Neural crest cell (in vitro differentiated cells): ENCODE results near the gene CDH26. TPM values are rescaled to one million over a fixed set of nuclear protein-coding genes. Genes with fewer than 3 reads are reported as not detected.

Experiments
- DNase-seq: peaks from one replicate; pipeline ENCODE4 v3.0.0; 2021; ENCODE audit warnings: low read depth, mixed read lengths, low spot score
- H3K27ac Mint-ChIP-seq: one replicate; pipeline ENCODE4 v1.8.0; 2021; ENCODE audit warnings: mild to moderate bottlenecking, mixed read lengths; ENCODE audit not compliant: unreplicated experiment
- H3K27me3 Mint-ChIP-seq: 2 replicates; pipeline ENCODE4 v1.8.0; 2021; ENCODE audit warnings: low read depth, mild to moderate bottlenecking, mixed read lengths
- H3K36me3 Mint-ChIP-seq: 2 replicates; pipeline ENCODE4 v1.8.0; 2021; ENCODE audit warnings: low read depth, mild to moderate bottlenecking, mixed read lengths
- H3K4me1 Mint-ChIP-seq: 2 replicates; pipeline ENCODE4 v1.8.0; 2021; ENCODE audit warnings: mixed read lengths
- H3K4me3 Mint-ChIP-seq: one replicate; pipeline ENCODE4 v1.8.0; 2021; ENCODE audit warnings: mild to moderate bottlenecking, mixed read lengths
- H3K9me3 Mint-ChIP-seq: 2 replicates; pipeline ENCODE4 v1.8.0; 2021; ENCODE audit warnings: mixed read lengths
- total RNA-seq: library from RNA; stranded (reverse); gene quantifications from 2 replicates; pipeline ENCODE4 v1.2.1, GENCODE V29; 2021
- TF ChIP-seq, protein P1 (sequence below): fragments of 200-600 bp; sonication (generic); conservative IDR thresholded peaks from 2 replicates; pipeline ENCODE4 v1.5.0; 2021; ENCODE audit warnings: antibody characterized with exemption, mild to moderate bottlenecking

Gene CDH26
- total RNA-seq, 1 donor from 2014 or later, result 0.89 TPM

DNA sequence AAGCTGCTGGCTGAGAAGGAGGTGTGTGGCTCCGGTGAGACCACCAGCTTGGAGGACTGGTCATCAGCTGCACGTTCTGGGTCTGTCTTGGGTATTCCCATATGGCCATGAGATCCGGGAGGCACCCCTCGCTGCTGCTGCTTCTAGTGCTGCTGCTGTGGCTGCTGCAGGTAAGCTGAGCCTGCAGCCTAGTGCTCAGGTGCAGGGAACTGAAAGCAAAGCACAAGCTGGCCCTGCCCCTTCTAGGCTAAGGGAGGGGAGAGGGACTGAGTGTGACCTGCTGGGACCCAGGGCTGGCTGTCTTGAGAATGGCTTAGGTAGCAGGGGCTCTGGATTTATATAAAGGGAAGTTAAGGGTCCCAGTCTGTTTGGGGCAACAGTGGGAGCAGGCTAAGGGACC, 403 bp downstream of the CDH26 start:
- H3K4me1 Mint-ChIP-seq, result peaks cover 8% of the 10 kb centered on the region
- H3K9me3 Mint-ChIP-seq, result no peaks in the 10 kb centered on the region
- DNase-seq, result no peak
- H3K27ac Mint-ChIP-seq, result no peak overlapping the region
- H3K4me3 Mint-ChIP-seq, result no peak overlapping the region
- TF ChIP-seq, protein P1, sequence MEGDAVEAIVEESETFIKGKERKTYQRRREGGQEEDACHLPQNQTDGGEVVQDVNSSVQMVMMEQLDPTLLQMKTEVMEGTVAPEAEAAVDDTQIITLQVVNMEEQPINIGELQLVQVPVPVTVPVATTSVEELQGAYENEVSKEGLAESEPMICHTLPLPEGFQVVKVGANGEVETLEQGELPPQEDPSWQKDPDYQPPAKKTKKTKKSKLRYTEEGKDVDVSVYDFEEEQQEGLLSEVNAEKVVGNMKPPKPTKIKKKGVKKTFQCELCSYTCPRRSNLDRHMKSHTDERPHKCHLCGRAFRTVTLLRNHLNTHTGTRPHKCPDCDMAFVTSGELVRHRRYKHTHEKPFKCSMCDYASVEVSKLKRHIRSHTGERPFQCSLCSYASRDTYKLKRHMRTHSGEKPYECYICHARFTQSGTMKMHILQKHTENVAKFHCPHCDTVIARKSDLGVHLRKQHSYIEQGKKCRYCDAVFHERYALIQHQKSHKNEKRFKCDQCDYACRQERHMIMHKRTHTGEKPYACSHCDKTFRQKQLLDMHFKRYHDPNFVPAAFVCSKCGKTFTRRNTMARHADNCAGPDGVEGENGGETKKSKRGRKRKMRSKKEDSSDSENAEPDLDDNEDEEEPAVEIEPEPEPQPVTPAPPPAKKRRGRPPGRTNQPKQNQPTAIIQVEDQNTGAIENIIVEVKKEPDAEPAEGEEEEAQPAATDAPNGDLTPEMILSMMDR, result no peak
- no peaks in the 10 kb centered on the region for H3K27me3 Mint-ChIP-seq
- H3K36me3 Mint-ChIP-seq, result no peaks in the 10 kb centered on the region

DNA sequence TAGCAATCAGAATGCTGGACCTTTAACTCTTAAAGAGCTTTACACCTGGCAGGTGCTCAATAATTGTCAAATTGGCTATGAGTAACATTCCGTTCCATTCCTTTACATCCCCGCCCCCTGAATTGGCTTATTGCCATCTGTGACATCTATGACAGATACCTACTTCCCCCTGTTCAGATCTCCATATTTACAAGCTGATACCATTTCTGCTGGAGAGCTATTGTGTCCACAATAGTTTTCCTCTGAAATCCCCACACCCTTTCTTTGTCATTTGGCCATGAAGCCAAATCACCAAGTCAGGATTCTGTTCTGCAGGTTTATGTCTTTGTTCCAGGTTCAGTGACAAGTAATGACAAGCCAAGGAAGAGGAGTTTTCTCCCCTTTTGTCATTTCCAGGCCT, 3.2 kb downstream of the CDH26 start:
- no peak for DNase-seq
- Mint-ChIP-seq H3K4me3 (no peak overlapping the region), H3K4me1 (peaks cover 10% of the 10 kb centered on the region), H3K9me3 (no peaks in the 10 kb centered on the region), H3K27ac (no peak overlapping the region), H3K27me3 (no peaks in the 10 kb centered on the region), H3K36me3 (no peaks in the 10 kb centered on the region)
- TF ChIP-seq, protein P1, result no peak

DNA sequence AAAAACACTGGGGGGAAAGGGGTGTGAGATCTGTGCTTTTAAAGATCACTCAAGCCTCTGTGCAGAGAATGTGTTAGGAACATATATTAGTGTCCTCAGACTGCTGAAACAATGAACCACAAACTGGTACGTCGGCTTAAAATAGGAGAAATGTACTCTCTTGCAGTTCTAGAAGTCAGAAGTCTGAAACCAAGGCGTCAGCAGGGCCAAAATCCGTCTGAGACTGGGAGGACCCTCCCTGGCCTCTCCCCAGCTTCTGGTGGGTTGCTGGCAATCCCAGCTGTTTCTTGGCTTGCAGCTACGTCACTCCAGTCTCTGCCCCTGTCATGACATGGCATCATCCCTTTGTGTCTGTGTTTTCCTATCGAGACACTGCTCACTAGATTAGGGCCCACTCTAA, 3.9 kb downstream of the CDH26 start:
- no peaks in the 10 kb centered on the region for H3K36me3 Mint-ChIP-seq
- DNase-seq, result no peak
- H3K27me3 Mint-ChIP-seq, result no peaks in the 10 kb centered on the region
- H3K9me3 Mint-ChIP-seq, result no peaks in the 10 kb centered on the region
- TF ChIP-seq, protein P1, result no peak
- H3K4me3 Mint-ChIP-seq, result no peak overlapping the region
- H3K27ac Mint-ChIP-seq, result no peak overlapping the region
- peaks cover 16% of the 10 kb centered on the region for H3K4me1 Mint-ChIP-seq

DNA sequence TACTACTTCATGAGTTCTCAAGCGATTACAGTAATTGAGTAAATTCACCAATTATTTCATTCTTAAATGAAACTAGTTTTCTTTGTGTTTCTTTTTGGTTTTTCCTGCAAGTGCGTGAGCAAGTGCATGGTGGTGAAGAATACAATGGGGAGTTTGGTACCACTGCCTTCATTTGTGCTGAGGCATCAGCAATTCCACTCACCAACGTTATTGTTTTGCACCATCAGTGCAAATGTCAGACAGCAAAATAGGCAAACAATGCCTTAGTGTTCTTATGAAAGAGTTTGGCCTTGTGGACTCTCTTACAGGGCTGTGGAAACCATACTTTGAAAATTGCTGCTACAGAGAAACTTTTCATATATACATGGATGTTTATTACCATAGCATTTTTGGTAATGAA, 8.2 kb downstream of the CDH26 start:
- Mint-ChIP-seq H3K4me1 (peaks cover 8% of the 10 kb centered on the region), H3K9me3 (no peaks in the 10 kb centered on the region), H3K4me3 (no peak overlapping the region), H3K27ac (no peak overlapping the region), H3K27me3 (no peaks in the 10 kb centered on the region), H3K36me3 (no peaks in the 10 kb centered on the region)
- TF ChIP-seq, protein P1, result no peak
- DNase-seq, result no peak

DNA sequence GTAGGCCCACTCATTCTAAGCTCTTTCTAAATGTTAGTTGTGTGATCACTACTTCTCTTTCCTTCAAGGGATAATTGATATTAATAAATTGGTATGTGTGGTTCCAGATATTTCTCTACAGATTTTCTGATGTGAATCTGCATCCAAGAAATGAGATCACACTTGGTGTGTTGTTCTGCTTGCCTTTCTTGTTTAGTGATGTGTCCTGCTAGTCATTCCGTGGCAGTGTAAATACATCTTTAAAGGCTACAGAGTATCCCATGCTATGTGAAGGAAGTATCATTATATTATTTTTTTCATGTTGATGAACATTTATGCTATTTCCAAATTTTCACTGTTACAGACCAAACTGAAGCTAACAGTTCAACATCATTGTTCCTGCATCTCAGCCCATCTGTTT, 13.2 kb downstream of the CDH26 start:
- H3K4me3 Mint-ChIP-seq, result no peak overlapping the region
- no peaks in the 10 kb centered on the region for H3K27me3 Mint-ChIP-seq
- peaks cover 7% of the 10 kb centered on the region for H3K4me1 Mint-ChIP-seq
- no peaks in the 10 kb centered on the region for H3K36me3 Mint-ChIP-seq
- DNase-seq, result no peak
- H3K9me3 Mint-ChIP-seq, result peaks cover 2% of the 10 kb centered on the region
- TF ChIP-seq, protein P1, result no peak
- no peak overlapping the region for H3K27ac Mint-ChIP-seq
